NCI-H187 (cell line): ENCODE results near the gene TMEM44.

Experiments
- DNase-seq, 2 experiments: peaks; one replicate each; lab custom pipeline; 2025; lab: John Stamatoyannopoulos, UW

TMEM44 gene

DNA sequence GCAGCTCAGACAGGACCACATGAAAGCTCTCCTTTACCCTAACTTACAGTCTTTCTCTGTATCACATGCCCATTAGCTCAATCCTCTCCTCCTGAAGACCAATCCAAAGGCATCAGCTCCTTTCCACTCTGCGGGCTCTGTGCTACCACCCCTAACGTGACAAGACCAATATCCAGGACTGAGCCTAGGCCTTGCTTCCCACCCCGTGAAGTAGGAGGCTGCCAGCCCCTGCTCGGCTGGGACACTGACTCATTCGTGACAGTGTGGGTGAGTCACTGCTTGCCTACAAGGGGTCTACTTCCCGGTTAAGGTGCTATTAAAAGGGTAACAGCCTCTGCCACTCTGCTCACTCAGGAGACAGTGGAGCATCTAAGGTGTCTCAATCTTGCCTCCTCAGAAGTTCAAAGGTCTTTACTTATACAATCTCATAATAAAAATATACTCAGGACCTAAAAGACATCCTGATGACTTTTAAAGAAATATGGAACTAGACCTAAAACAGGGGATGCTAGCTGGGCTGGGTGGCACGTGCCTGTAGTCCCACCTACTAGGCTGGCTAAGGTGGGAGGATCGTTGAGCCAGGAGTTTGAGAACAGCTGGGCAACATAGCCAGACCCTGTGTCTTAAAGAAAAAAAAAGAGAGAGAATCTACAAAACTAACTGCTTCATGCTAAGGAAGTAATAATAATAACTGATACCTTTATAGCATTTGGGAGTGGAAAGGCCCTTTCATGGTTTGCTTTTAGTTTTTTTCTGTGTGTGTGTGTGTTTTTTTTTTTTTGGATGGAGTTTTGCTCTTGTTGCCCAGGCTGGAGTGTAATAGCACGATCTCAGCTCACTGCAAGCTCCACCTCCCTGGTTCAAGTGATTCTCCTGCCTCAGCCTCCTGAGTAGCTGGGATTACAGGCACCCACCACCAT is 55.0 kb downstream of the TMEM44 start:
- no peak for DNase-seq

- no peak for DNase-seq
Observed at GRCh38 chr3:194575484-194576210, 57.6 kb downstream of the TMEM44 start.

DNA sequence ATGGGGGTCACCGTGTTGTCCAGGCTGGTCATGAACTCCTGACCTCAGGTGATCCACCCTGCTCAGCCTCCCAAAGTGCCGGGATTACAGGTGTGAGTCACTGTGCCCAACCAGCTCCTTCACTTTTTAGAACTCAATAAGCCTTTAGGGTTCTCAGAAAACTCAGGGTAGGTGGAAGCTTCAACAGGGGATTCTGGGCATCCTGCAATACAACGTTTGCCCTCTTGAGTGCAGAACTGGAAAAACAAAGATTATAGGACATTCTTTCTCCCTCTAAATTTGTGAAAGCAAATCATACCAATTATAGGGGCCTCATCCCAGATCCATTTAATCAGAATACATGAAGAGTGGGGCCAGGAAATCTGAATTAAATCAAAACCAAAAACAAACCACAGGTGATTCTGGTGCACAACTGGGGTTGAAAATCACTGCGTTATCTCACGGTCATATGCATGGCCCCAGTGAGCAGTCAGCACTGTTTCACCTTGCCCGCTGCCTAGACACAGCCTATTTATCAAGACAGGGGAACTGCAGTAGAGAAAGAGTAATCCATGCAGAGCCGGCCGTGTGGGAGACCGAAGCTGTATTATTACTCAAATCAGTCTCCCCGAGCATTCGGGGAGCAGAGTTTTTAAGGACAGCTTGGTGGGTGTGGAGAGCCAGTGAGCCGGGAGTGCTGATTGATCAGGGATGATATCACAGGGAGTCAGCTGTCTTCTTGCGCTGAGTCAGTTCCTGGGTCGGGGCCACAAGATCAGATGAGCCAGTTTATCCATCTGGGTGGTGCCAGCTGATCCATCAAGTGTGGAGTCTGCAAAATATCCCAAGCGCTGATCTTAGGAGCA is 58.4 kb downstream of the TMEM44 start:
- no peak for DNase-seq

GRCh38 chr3:194573680-194574437 is 59.4 kb downstream of the TMEM44 start:
- DNase-seq, result no peak

- no peak for DNase-seq
Observed at GRCh38 chr3:194572944-194573491, 60.2 kb downstream of the TMEM44 start.

- no peak for DNase-seq
Observed at GRCh38 chr3:194572143-194572789, 61.0 kb downstream of the TMEM44 start.

GRCh38 chr3:194571491-194572142 is 61.6 kb downstream of the TMEM44 start:
- DNase-seq, result no peak

DNA sequence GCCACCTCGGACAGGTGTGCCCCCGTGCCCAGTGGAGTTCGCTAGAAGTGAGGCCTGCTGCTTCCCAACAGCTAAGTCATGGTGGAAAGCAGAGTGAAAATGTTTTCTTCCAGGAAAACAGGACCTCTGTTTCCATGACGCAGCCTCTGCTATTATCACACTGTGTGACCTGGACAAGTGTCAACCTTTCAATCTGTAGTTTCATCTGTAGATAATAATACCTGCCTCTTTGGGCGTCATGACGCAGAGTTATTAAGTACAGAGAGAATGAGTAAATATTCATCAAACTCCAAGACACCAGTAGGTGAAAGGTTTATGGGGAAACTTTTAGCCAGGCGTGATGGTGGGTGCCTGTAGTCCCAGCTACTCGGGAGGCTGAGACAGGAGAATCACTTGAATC is 62.3 kb downstream of the TMEM44 start:
- DNase-seq, result no peak

- DNase-seq, result no peak
Observed at GRCh38 chr3:194570235-194570634, 63.0 kb downstream of the TMEM44 start.

DNA sequence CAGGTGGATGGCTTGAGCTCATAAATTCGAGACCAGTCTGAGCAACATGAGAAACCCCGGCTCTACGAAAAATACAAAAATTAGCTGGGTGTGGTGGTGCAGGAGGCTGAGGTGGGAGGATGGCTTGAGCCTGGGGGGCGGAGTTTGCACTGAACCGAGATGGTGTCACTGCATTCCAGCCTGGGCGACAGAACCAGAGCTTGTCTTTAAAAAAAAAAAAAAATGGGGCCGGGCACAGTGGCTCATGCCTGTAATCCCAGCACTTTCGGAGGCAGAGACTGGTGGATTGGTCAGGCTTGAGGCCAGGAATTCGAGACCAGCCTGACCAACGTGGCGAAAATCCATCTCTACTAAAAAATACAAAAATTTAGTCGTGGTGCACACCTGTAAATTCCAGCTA is 64.0 kb downstream of the TMEM44 start:
- DNase-seq, result no peak

DNA sequence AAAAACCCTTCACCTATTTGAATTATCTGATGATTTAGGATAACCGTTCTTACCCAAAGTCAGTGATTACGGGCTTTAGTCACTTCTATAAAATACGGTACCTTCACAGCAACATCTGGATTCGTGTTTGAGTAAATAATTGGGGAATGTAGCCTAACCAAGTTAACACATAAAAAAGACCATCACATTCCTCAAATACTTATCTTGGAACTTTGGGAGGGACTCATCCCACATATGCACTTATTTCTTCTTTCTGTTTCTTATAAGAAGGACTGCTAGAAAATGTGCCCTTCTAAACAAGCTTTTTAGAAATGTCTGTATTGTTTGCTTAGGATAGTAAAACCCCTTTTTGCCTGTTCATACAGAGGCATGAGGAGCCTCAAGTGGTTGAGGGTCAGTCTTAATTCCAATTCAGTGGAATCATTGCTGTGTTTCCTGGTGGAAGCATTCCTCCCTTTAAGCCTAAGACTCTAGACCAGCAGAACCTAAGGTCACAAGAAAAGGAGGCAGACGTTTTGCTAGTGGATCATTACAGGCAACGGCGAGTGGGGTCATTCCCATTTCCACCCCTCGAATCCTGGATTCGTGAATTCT is 67.5 kb downstream of the TMEM44 start:
- no peak for DNase-seq

GRCh38 chr3:194562986-194563385 is 70.2 kb downstream of the TMEM44 start:
- DNase-seq, result no peak

- no peak for DNase-seq
Observed at GRCh38 chr3:194561306-194561974, 71.8 kb downstream of the TMEM44 start.

GRCh38 chr3:194560047-194560446 is 73.2 kb downstream of the TMEM44 start:
- DNase-seq, result no peak

- no peak for DNase-seq
Observed at GRCh38 chr3:194559530-194559929, 73.7 kb downstream of the TMEM44 start.

DNA sequence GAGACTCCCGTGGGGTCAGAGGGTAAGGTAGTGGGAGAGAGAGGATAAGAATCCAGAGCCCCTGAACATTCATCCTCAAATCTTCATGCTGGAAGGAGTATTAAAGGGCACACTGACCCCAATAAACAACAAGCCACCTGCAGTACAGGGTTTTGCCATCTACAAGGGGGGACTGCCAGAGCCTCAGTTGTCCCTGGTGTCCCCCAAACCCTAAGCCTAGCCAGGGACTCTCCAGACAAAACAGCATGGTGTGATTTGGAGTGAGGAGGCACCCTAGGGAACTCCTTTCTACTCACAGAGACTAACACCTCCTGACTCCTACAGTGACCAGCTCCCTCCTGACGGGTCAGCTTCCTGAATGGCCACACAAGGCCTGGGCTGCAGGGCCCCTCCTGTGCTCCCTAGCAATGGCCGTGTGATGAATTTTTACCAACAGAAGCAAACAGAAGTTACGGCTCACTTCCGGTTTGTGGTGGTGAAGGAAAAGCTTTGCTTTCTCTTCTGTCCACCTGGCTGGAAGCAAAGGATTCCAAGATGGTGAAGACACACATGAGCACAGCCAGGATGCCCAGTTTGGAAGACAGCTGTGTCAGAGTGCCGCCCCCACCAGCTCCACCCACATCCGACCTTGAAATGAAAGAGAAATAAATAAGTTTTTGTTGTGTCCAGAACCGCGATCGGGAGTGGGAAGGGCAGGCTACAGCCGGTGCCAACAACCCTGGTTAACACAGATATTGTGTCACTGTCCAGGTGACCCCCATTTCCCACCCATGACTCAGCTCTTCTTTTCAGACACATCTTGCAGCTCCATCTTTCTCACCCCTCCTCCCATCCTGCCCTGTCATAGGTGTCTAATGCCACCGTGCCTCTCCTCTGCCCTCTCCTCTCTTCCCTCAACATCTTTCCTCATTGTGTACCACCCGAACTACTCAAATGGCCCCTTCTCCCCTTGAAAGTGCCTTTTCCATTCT is 76.8 kb downstream of the TMEM44 start:
- DNase-seq, result no peak

DNA sequence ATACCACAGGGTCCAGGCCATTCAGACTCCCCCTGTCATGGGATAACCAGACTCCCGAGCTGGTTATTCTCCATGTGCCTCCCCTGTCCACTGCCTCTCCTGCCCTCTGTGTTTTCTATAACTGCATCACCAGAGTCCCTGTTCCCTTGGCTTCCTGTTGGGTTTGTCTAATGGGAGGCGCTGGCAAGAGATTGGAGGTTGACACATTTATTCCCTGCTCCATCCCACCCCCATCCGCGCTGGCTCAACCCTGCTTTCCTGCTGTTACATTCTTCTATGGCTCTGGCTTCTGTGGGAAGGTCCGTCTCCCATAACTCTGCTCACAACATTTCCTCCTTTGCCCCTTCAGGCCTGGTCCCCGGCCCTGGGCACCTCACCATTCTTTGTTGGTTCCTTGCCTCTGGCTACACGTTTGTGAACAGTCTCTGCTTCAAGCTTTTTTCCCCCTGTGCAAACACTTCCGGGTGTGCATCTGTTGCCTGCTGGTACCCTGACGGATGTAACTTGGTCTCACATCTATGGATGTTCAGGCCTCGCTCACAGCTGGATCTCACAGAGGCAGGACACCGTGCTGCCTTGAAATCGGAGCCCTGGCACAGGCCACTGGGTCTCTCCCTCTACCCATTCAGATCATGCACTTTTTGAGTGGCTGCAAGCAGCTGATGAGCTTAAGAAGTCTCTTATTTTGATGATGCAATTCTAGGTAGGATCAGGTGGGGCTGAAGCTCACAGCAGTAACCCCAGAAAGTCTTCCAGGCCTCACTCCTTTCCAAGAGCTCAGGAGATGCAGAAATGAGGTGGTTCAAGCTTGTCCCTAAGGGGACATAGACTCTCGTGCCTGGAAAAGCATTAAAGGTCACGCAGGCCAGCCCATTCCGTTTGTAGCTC is 77.8 kb downstream of the TMEM44 start:
- DNase-seq, result no peak
